HepG2 (cell line): ENCODE results near the gene CPEB4. TPM values are rescaled to one million over a fixed set of nuclear protein-coding genes. Genes with fewer than 3 reads are reported as not detected.

Experiments
- ATAC-seq: fragments of 200-7000 bp; cut with Tn5 transposase; 3 replicates; pipeline ENCODE4 v1.9.1; 2020; ENCODE audit warnings: mild to moderate bottlenecking, moderate library complexity
- BruUV-seq: library from RNA; stranded (reverse); fragments of 400-500 nt; replicated peaks from 2 replicates; lab custom pipeline; 2021; lab: Mats Ljungman, UMichigan
- CTCF ChIA-PET: fragments of 300-600 bp; formaldehyde crosslinking; extraction: SDS; loops from one replicate; lab custom pipeline; 2021; ENCODE audit warnings: low total read pairs, inconsistent platforms, low intra/inter-chr PET ratio; lab: Yijun Ruan, JAX
- POLR2A ChIA-PET: fragments of 350-600 bp; sonication (Branson Sonifier 250); formaldehyde crosslinking; loops from one replicate; lab custom pipeline; 2020; ENCODE audit warnings: antibody characterized with exemption, inconsistent platforms; lab: Yijun Ruan, JAX
- DNase-seq: peaks from one replicate; pipeline ENCODE4 v3.0.0-alpha.2; 2015; ENCODE audit warnings: low spot score
- FAIRE-seq: peaks from 3 replicates; lab custom pipeline; 2011; peaks lifted over from hg19 to GRCh38; lab: Jason Lieb, UNC
- H2AFZ ChIP-seq: one replicate; pipeline ENCODE4 v1.6.1; 2011; ENCODE audit warnings: low read length, inconsistent platforms
- H3K27ac ChIP-seq: fragments of 300-600 bp; 3 replicates; pipeline ENCODE4 v1.8.0; 2011; ENCODE audit warnings: mixed run types, mild to moderate bottlenecking, mixed read lengths, low read length, inconsistent platforms; ENCODE audit not compliant: insufficient read depth; ENCODE audit errors: extremely low read length
- H3K27me3 ChIP-seq, 2 experiments: fragments of 200-600 bp in 1 of 2; 2 replicates in 1 of 2; 3 replicates in 1 of 2; pipeline versions ENCODE4 v1.6.0 to v1.8.0; 2011; ENCODE audit warnings: low read length in 2 of 2, mild to moderate bottlenecking in 2 of 2, moderate library complexity in 2 of 2, inconsistent platforms in 1 of 2; ENCODE audit not compliant: insufficient read depth in 2 of 2, control insufficient read depth in 1 of 2
- H3K36me3 ChIP-seq, 2 experiments: fragments of 200-600 bp in 1 of 2; replicated peaks in 1 of 2; 2 replicates in 1 of 2; 3 replicates in 1 of 2; pipeline versions ENCODE4 v1.5.1 to v1.8.0; 2011; ENCODE audit warnings: low read length in 2 of 2, inconsistent platforms in 1 of 2; ENCODE audit not compliant: insufficient read depth in 2 of 2, control insufficient read depth in 1 of 2
- H3K4me1 ChIP-seq: 2 replicates; pipeline ENCODE4 v1.5.1; 2012; ENCODE audit warnings: low read length, inconsistent platforms; ENCODE audit not compliant: insufficient read depth
- H3K4me2 ChIP-seq: 2 replicates; pipeline ENCODE4 v1.6.0; 2011; ENCODE audit warnings: low read depth, low read length, inconsistent platforms
- H3K4me3 ChIP-seq, 3 experiments: fragments of 200-600 bp in 1 of 3; sonication (generic), shearing (Covaris generic) in 1 of 3; replicated peaks in 1 of 3; 2 replicates each; pipeline ENCODE4 v1.5.1; 2011 to 2016; ENCODE audit warnings: low read length in 3 of 3, inconsistent platforms in 2 of 3, low read depth in 2 of 3, mild to moderate bottlenecking in 2 of 3, control low read depth in 1 of 3, mixed read lengths in 1 of 3; ENCODE audit not compliant: insufficient read depth in 1 of 3
- H3K79me2 ChIP-seq: one replicate; pipeline ENCODE4 v1.6.1; 2011; ENCODE audit warnings: low read length, inconsistent platforms; ENCODE audit not compliant: insufficient read depth
- H3K9ac ChIP-seq: 2 replicates; pipeline ENCODE4 v1.6.0; 2011; ENCODE audit warnings: mild to moderate bottlenecking, low read depth, low read length, inconsistent platforms; ENCODE audit not compliant: insufficient read depth
- H3K9me3 ChIP-seq: 2 replicates; pipeline ENCODE4 v1.5.1; 2012; ENCODE audit warnings: mild to moderate bottlenecking, low read length
- H4K20me1 ChIP-seq: 2 replicates; pipeline ENCODE4 v1.6.0; 2011; ENCODE audit warnings: inconsistent platforms, mild to moderate bottlenecking, low read length, moderate library complexity; ENCODE audit not compliant: insufficient read depth
- EED ChIP-seq: sonication (generic); formaldehyde crosslinking; IDR thresholded peaks from 2 replicates; pipeline ENCODE4 v1.5.0; 2020; ENCODE audit warnings: mild to moderate bottlenecking, missing genetic modification reagents
- HCFC1 ChIP-seq: fragments of 150-350 bp; IDR thresholded peaks from 2 replicates; pipeline ENCODE4 v1.6.1; 2014; ENCODE audit warnings: low read depth, low read length
- HOXA9 ChIP-seq: sonication (generic); formaldehyde crosslinking; IDR thresholded peaks from 2 replicates; pipeline ENCODE4 v1.8.1; 2022; ENCODE audit warnings: missing genetic modification reagents, mild to moderate bottlenecking, moderate library complexity, borderline replicate concordance
- MLX ChIP-seq: IDR thresholded peaks from 2 replicates; pipeline ENCODE4 v1.6.1; 2016
- MLXIP ChIP-seq: sonication (generic); formaldehyde crosslinking; IDR thresholded peaks from 2 replicates; pipeline ENCODE4 v1.9.0; 2021; ENCODE audit warnings: missing genetic modification reagents, borderline replicate concordance
- NR2C2 ChIP-seq: sonication (generic); formaldehyde crosslinking; IDR thresholded peaks from 2 replicates; pipeline ENCODE4 v1.4.0; 2020; ENCODE audit warnings: missing genetic modification reagents, mild to moderate bottlenecking, moderate library complexity, borderline replicate concordance
- PLRG1 ChIP-seq: fragments of 450-650 bp; conservative IDR thresholded peaks from 2 replicates; pipeline ENCODE4 v1.6.1; 2016
- RXRA ChIP-seq: sonication (generic); formaldehyde crosslinking; IDR thresholded peaks from 2 replicates; pipeline ENCODE4 v1.5.1; 2020; ENCODE audit warnings: missing genetic modification reagents
- SOX5 ChIP-seq: IDR thresholded peaks from 2 replicates; pipeline ENCODE4 v1.6.1; 2016; ENCODE audit warnings: borderline replicate concordance
- TCF7L2 ChIP-seq: IDR thresholded peaks from 2 replicates; pipeline ENCODE4 v1.6.1; 2011; ENCODE audit warnings: mild to moderate bottlenecking, low read depth, low read length, moderate library complexity
- THAP8 ChIP-seq: sonication (generic); formaldehyde crosslinking; IDR thresholded peaks from 2 replicates; pipeline ENCODE4 v1.5.1; 2020; ENCODE audit warnings: missing genetic modification reagents, mild to moderate bottlenecking, borderline replicate concordance
- ZNF253 ChIP-seq: sonication (generic); formaldehyde crosslinking; IDR thresholded peaks from 2 replicates; pipeline ENCODE4 v1.8.0; 2022; ENCODE audit warnings: mild to moderate bottlenecking, missing genetic modification reagents, borderline replicate concordance
- ZNF556 ChIP-seq: sonication (generic); formaldehyde crosslinking; IDR thresholded peaks from 2 replicates; pipeline ENCODE4 v1.4.0; 2020; ENCODE audit warnings: mild to moderate bottlenecking, missing genetic modification reagents, borderline replicate concordance
- ZNF570 ChIP-seq: sonication (generic); formaldehyde crosslinking; IDR thresholded peaks from 2 replicates; pipeline ENCODE4 v1.4.0; 2020; ENCODE audit warnings: mild to moderate bottlenecking, missing genetic modification reagents, borderline replicate concordance
- WGBS: methylation state at CpG from one replicate; pipeline ENCODE4 v1.1.6; 2017; ENCODE audit warnings: low lambda C conversion rate; 5-methylcytosine and 5-hydroxymethylcytosine counted together
- in situ Hi-C: cut with HindIII; loops from 2 replicates; pipeline ENCODE4 v1.10.0; 2017; ENCODE audit warnings: low pct_unique_long_range_greater_than_20kb; ENCODE audit not compliant: extremely low pct_ligation_motif_present
- intact Hi-C: fragments of 100-400 bp; cut with micrococcal nuclease; formaldehyde crosslinking; loops from one replicate; pipeline ENCODE4 v1.10.0; 2022; ENCODE audit not compliant: unreplicated experiment
- polyA plus RNA-seq, 8 experiments: library from polyadenylated mRNA; depleted of rRNA in 3 of 8; stranded (reverse) in 7 of 8; unstranded in 1 of 8; fragments of >200 nt; fragmentation: Illumina TruSeq in 4 of 8; extraction: Trizol in 4 of 8; gene quantifications; 2 replicates each; pipeline versions ENCODE4 v1.2.1 to v1.2.3, GENCODE V29; 2011 to 2016; ENCODE audit warnings: low read depth in 4 of 8, missing spikeins in 1 of 8, mixed read lengths in 1 of 8; ENCODE audit not compliant: insufficient read depth in 1 of 8
- total RNA-seq, 5 experiments: library from RNA; depleted of rRNA; stranded (reverse); fragments of >200 nt; fragmentation: Illumina TruSeq; extraction: Trizol; gene quantifications; 2 replicates each; pipeline ENCODE4 v1.2.3, GENCODE V29; 2016; ENCODE audit warnings: low read depth in 1 of 5

Gene CPEB4
- total and polyA plus RNA-seq, 2 of the 13 experiments (the other 11 are each of a cell fraction or from before 2014, with no cell fraction given), result 7.7 to 26.7 TPM

GRCh38 chr5:174008922-174009321 lies 120.8 kb downstream of the CPEB4 start:
- ChIA-PET POLR2A (no interaction called here), CTCF (no interaction called here)
- Histone ChIP-seq H3K36me3 (no peaks in the 10 kb centered on the region), H2AFZ (no peak overlapping the region), H4K20me1 (no peaks in the 10 kb centered on the region), H3K4me1 (no peaks in the 10 kb centered on the region), H3K4me2 (no peak overlapping the region), H3K27me3 (peaks cover 0 to 3% of the 10 kb centered on the region in 2 experiments; a peak in 2 of 5 replicates), H3K79me2 (no peaks in the 10 kb centered on the region), H3K4me3 (no peak overlapping the region), H3K9me3 (no peaks in the 10 kb centered on the region), H3K27ac (no peak overlapping the region), H3K9ac (no peak overlapping the region)
- ATAC-seq (peak; percentile 78), DNase-seq (peak; percentile 3), FAIRE-seq (no peak)
- intact Hi-C loops (no loop called here), in situ Hi-C loops (no loop called here)
- TF ChIP-seq RXRA (no peak), THAP8 (CRISPR knock-in tag) (no peak), NR2C2 (CRISPR knock-in tag) (no peak), MLXIP (no peak), TCF7L2 (no peak), HOXA9 (CRISPR knock-in tag) (no peak), EED (no peak), MLX (CRISPR knock-in tag) (no peak), ZNF570 (no peak), SOX5 (no peak), PLRG1 (no peak), ZNF556 (CRISPR knock-in tag) (no peak), ZNF253 (CRISPR knock-in tag) (no peak), HCFC1 (no peak)
- WGBS, result 2% methylated on average over 5 of the region's 5 CpGs
- no TSS peak for BruUV-seq
